ENCODE data around the gene CDC42. TPM values are rescaled to one million over a fixed set of nuclear protein-coding genes. Genes with fewer than 3 reads are reported as not detected.

Gene CDC42
- total and polyA plus RNA-seq, 2 experiments from 2014 or later: 119 to 184 TPM

- TF ChIP-seq ZNF462 (CRISPR knock-in tag; IDR thresholded peaks at IDR 0.05) (no peak), JUNB (IDR thresholded peaks at IDR 0.05; ENCODE audit: unreplicated experiment) (no peak), EZH2phosphoT487 (IDR thresholded peaks at IDR 0.05; ENCODE audit: unreplicated experiment) (no peak), ZNF114 (CRISPR knock-in tag; IDR thresholded peaks at IDR 0.05) (no peak)
These were observed 87.3 kb downstream of the CDC42 start (continued) for GRCh38 chr1:22139817-22140216.

Small RNAs within 50 kb of the gene (small RNA-seq; reads per million reads assigned to genes)
- gene RN7SL186P (ENCODE audit: low replicate concordance): not detected
- not detected for gene RNU6-776P (ENCODE audit: low replicate concordance)

Other genes starting within 250 kb of the CDC42 start
- gene LDLRAD2, start 240.4 kb upstream of the CDC42 start, total RNA-seq (2014; rRNA removed; shearing (Covaris generic)): 0.31 and 1.6 TPM in 2 replicates
- 5.8 and 11.3 TPM in 2 replicates for gene LDLRAD2, start 240.4 kb upstream of the CDC42 start, polyA plus RNA-seq (2016; fragmentation: Nextera tagmentation; extraction: Ambion mirVana)
- 47.8 and 70.8 TPM in 2 replicates for gene HSPG2, start 115.4 kb upstream of the CDC42 start, total RNA-seq (2014; rRNA removed; shearing (Covaris generic))
- gene HSPG2, start 115.4 kb upstream of the CDC42 start, polyA plus RNA-seq (2016; fragmentation: Nextera tagmentation; extraction: Ambion mirVana): 13.3 and 14.9 TPM in 2 replicates
- gene CELA3B, start 75.7 kb upstream of the CDC42 start, total RNA-seq (2014; rRNA removed; shearing (Covaris generic)): not detected in 2 replicates
- not detected in 2 replicates for gene CELA3B, start 75.7 kb upstream of the CDC42 start, polyA plus RNA-seq (2016; fragmentation: Nextera tagmentation; extraction: Ambion mirVana)
- gene CELA3A, start 51.1 kb upstream of the CDC42 start, total RNA-seq (2014; rRNA removed; shearing (Covaris generic)): not detected in 2 replicates
- gene CELA3A, start 51.1 kb upstream of the CDC42 start, polyA plus RNA-seq (2016; fragmentation: Nextera tagmentation; extraction: Ambion mirVana): not detected in 2 replicates
- 0.59 TPM in 1 of 2 replicates, not detected in the other for gene WNT4, start 90.4 kb downstream of the CDC42 start, total RNA-seq (2014; rRNA removed; shearing (Covaris generic))
- gene WNT4, start 90.4 kb downstream of the CDC42 start, polyA plus RNA-seq (2016; fragmentation: Nextera tagmentation; extraction: Ambion mirVana): 0.26 and 0.79 TPM in 2 replicates